Panc1 (cell line): Measurements from ENCODE around the gene RAB6A. TPM values are rescaled to one million over a fixed set of nuclear protein-coding genes. Genes with fewer than 3 reads are reported as not detected.

Experiments
- ATAC-seq: fragments of 200-7000 bp; cut with Tn5 transposase; 2 replicates; pipeline ENCODE4 v1.9.1; 2020; ENCODE audit warnings: mild to moderate bottlenecking, moderate library complexity
- BruUV-seq: library from RNA; stranded (reverse); fragments of 400-500 nt; replicated peaks from 2 replicates; lab custom pipeline; 2021; lab: Mats Ljungman, UMichigan
- CTCF ChIA-PET: fragments of 300-600 bp; sonication (Branson Sonifier 250); formaldehyde crosslinking; loops from one replicate; lab custom pipeline; 2022; ENCODE audit warnings: antibody characterized with exemption; lab: Charles Lee
- POLR2A ChIA-PET: fragments of 300-600 bp; sonication (Branson Sonifier 250); formaldehyde crosslinking; loops from one replicate; lab custom pipeline; 2022; ENCODE audit warnings: antibody characterized with exemption; lab: Charles Lee
- DNase-seq: peaks from one replicate; pipeline ENCODE4 v3.0.0-alpha.2; 2010; ENCODE audit warnings: low read depth, low spot score
- H3K27ac ChIP-seq: 2 replicates; pipeline ENCODE4 v1.5.1; 2011; ENCODE audit warnings: mild to moderate bottlenecking, low read length, inconsistent platforms
- H3K27me3 ChIP-seq: fragments of 200-500 bp; sonication (Bioruptor generic); 2 replicates; pipeline ENCODE4 v1.6.0; 2014; ENCODE audit warnings: low read length, inconsistent platforms; ENCODE audit not compliant: control insufficient read depth, insufficient read depth
- H3K36me3 ChIP-seq: fragments of 200-500 bp; sonication (Bioruptor generic); 2 replicates; pipeline ENCODE4 v1.5.1; 2014; ENCODE audit warnings: inconsistent platforms, mild to moderate bottlenecking, low read length, moderate library complexity; ENCODE audit not compliant: control insufficient read depth, insufficient read depth
- H3K4me1 ChIP-seq: 2 replicates; pipeline ENCODE4 v1.5.1; 2011; ENCODE audit warnings: inconsistent platforms, mild to moderate bottlenecking, low read length, moderate library complexity; ENCODE audit not compliant: control insufficient read depth, insufficient read depth
- H3K4me3 ChIP-seq, 2 experiments: 2 replicates each; pipeline ENCODE4 v1.5.1; 2011 to 2012; ENCODE audit warnings: low read depth in 2 of 2, low read length in 2 of 2, mild to moderate bottlenecking in 2 of 2, inconsistent platforms in 1 of 2, moderate library complexity in 1 of 2
- H3K9me3 ChIP-seq: fragments of 200-500 bp; sonication (Bioruptor generic); 2 replicates; pipeline ENCODE4 v1.5.1; 2014; ENCODE audit warnings: low read depth, mild to moderate bottlenecking, inconsistent platforms, low read length, moderate library complexity; ENCODE audit not compliant: control insufficient read depth, insufficient read depth
- POLR2AphosphoS5 ChIP-seq: IDR thresholded peaks from 2 replicates; pipeline ENCODE4 v1.6.1; 2012; ENCODE audit warnings: mild to moderate bottlenecking, low read depth, low read length, moderate library complexity
- SIN3A ChIP-seq: IDR thresholded peaks from 2 replicates; pipeline ENCODE4 v1.6.1; 2012; ENCODE audit warnings: low read depth, mild to moderate bottlenecking, low read length, moderate library complexity, borderline replicate concordance; ENCODE audit not compliant: insufficient read depth
- TCF7L2 ChIP-seq: IDR thresholded peaks from 2 replicates; pipeline ENCODE4 v1.6.1; 2011; ENCODE audit warnings: mild to moderate bottlenecking, low read depth, low read length, inconsistent platforms
- in situ Hi-C: cut with HindIII; loops from 2 replicates; pipeline ENCODE4 v1.10.0; 2016; ENCODE audit warnings: low sequenced_read_pairs, low pct_unique_long_range_greater_than_20kb
- intact Hi-C: fragments of 100-400 bp; cut with micrococcal nuclease; formaldehyde crosslinking; loops from one replicate; pipeline ENCODE4 v1.10.0; 2022; ENCODE audit not compliant: unreplicated experiment
- total RNA-seq: library from RNA; stranded (reverse); gene quantifications from one replicate; pipeline ENCODE4 v1.2.1, GENCODE V29; 2021; ENCODE audit not compliant: unreplicated experiment
- TF ChIP-seq, protein P1 (sequence below), 2 experiments: IDR thresholded peaks; 2 replicates each; pipeline ENCODE4 v1.6.1; 2011 to 2012; ENCODE audit warnings: low read depth in 2 of 2, control low read depth in 1 of 2, low read length in 1 of 2, mild to moderate bottlenecking in 1 of 2, moderate library complexity in 1 of 2; ENCODE audit not compliant: insufficient read depth in 1 of 2
- TF ChIP-seq, protein P2 (sequence below): fragments of 450-650 bp; IDR thresholded peaks from 2 replicates; pipeline ENCODE4 v1.5.1; 2017; ENCODE audit warnings: mild to moderate bottlenecking

RAB6A gene
- total RNA-seq, 1 experiment from 2014 or later = 149 TPM

DNA sequence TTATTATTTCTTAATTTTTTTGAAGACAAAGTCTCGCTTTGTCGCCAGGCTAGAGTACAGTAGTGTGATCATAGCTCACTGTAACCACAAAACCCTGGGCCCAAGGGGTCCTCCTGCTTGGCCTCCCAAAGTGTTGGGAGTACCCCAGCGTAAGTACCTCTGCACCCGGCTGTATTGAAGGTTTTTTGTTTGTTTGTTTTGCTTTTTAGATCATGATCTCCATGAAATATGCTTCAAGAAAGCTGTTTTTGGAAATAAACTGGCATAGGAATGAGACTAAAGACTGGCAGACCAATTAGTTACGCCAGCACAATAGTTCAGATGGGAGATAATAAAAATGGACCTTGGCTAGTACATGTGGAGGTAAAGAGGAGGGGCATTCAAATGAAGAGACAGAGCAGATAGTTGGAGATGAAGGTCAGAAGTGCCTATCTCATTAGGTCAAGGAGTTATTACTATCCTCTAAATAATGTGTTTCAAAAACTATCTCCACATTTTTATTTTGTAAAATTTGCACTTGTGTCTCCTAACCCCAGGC is 22.7 kb upstream of the RAB6A start:
- CTCF ChIA-PET = no interaction called here

GRCh38 chr11:73781303-73781702 is 20.4 kb upstream of the RAB6A start:
- POLR2A ChIA-PET = no interaction called here
- ATAC-seq = no peak
- intact Hi-C loops = no loop called here

More for the DNA sequence above, 22.7 kb upstream of the RAB6A start:
- no TSS peak for BruUV-seq
- H3K36me3 ChIP-seq = no peaks in the 10 kb centered on the region
- in situ Hi-C loops = no loop called here
- POLR2A ChIA-PET = no interaction called here
- ATAC-seq (no peak), DNase-seq (no peak)
- no peaks in the 10 kb centered on the region for H3K9me3 ChIP-seq
- peaks cover 6% of the 10 kb centered on the region; the same call in 1 of the 2 replicates for H3K4me1 ChIP-seq
- peak overlapping the region; percentile 56; the same call in 1 of the 2 replicates for H3K27ac ChIP-seq
- intact Hi-C loops = no loop called here
- H3K27me3 ChIP-seq = no peaks in the 10 kb centered on the region
- H3K4me3 ChIP-seq = no peak overlapping the region
- no peak for TF ChIP-seq POLR2AphosphoS5
- TF ChIP-seq, protein P1, sequence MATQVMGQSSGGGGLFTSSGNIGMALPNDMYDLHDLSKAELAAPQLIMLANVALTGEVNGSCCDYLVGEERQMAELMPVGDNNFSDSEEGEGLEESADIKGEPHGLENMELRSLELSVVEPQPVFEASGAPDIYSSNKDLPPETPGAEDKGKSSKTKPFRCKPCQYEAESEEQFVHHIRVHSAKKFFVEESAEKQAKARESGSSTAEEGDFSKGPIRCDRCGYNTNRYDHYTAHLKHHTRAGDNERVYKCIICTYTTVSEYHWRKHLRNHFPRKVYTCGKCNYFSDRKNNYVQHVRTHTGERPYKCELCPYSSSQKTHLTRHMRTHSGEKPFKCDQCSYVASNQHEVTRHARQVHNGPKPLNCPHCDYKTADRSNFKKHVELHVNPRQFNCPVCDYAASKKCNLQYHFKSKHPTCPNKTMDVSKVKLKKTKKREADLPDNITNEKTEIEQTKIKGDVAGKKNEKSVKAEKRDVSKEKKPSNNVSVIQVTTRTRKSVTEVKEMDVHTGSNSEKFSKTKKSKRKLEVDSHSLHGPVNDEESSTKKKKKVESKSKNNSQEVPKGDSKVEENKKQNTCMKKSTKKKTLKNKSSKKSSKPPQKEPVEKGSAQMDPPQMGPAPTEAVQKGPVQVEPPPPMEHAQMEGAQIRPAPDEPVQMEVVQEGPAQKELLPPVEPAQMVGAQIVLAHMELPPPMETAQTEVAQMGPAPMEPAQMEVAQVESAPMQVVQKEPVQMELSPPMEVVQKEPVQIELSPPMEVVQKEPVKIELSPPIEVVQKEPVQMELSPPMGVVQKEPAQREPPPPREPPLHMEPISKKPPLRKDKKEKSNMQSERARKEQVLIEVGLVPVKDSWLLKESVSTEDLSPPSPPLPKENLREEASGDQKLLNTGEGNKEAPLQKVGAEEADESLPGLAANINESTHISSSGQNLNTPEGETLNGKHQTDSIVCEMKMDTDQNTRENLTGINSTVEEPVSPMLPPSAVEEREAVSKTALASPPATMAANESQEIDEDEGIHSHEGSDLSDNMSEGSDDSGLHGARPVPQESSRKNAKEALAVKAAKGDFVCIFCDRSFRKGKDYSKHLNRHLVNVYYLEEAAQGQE (IDR thresholded peaks at IDR 0.05; ENCODE audit: insufficient read depth in 1 of 2, low read depth in 2 of 2, low read length in 1 of 2) = no peak
- TF ChIP-seq, protein P2, sequence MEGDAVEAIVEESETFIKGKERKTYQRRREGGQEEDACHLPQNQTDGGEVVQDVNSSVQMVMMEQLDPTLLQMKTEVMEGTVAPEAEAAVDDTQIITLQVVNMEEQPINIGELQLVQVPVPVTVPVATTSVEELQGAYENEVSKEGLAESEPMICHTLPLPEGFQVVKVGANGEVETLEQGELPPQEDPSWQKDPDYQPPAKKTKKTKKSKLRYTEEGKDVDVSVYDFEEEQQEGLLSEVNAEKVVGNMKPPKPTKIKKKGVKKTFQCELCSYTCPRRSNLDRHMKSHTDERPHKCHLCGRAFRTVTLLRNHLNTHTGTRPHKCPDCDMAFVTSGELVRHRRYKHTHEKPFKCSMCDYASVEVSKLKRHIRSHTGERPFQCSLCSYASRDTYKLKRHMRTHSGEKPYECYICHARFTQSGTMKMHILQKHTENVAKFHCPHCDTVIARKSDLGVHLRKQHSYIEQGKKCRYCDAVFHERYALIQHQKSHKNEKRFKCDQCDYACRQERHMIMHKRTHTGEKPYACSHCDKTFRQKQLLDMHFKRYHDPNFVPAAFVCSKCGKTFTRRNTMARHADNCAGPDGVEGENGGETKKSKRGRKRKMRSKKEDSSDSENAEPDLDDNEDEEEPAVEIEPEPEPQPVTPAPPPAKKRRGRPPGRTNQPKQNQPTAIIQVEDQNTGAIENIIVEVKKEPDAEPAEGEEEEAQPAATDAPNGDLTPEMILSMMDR = no peak
- no peak for TF ChIP-seq SIN3A
- TF ChIP-seq TCF7L2 = no peak

More at GRCh38 chr11:73781303-73781702, 20.4 kb upstream of the RAB6A start:
- in situ Hi-C loops = no loop called here
- Histone ChIP-seq H3K4me1 (peaks cover 3% of the 10 kb centered on the region; the same call in 1 of the 2 replicates), H3K27me3 (no peaks in the 10 kb centered on the region), H3K4me3 (no peak overlapping the region), H3K27ac (no peak overlapping the region; the same call in 1 of the 2 replicates), H3K9me3 (no peaks in the 10 kb centered on the region), H3K36me3 (no peaks in the 10 kb centered on the region)
- CTCF ChIA-PET = no interaction called here
- no peak for DNase-seq
- no TSS peak for BruUV-seq
- TF ChIP-seq, protein P2 = no peak
- TF ChIP-seq, protein P1 (IDR thresholded peaks at IDR 0.05; ENCODE audit: insufficient read depth in 1 of 2, low read depth in 2 of 2, low read length in 1 of 2) = no peak
- TF ChIP-seq SIN3A (no peak), POLR2AphosphoS5 (no peak), TCF7L2 (no peak)
